Measurements from ENCODE around the gene MOB2.

MOB2 gene

GRCh38 chr11:1484695-1485503, 1.7 kb downstream of the MOB2 start:
- DNase-seq: no peak

GRCh38 chr11:1484061-1484671, 2.4 kb downstream of the MOB2 start:
- no peak for DNase-seq

GRCh38 chr11:1483445-1483961, 3.1 kb downstream of the MOB2 start:
- DNase-seq: no peak

- no peak for DNase-seq
Observed at GRCh38 chr11:1482581-1483444, 3.8 kb downstream of the MOB2 start.

GRCh38 chr11:1481861-1482441, 4.6 kb downstream of the MOB2 start:
- no peak for DNase-seq

- no peak for DNase-seq
Observed at GRCh38 chr11:1481483-1481825, 5.1 kb downstream of the MOB2 start.

GRCh38 chr11:1480555-1481482, 5.8 kb downstream of the MOB2 start:
- DNase-seq: no peak

- DNase-seq: no peak
Observed at GRCh38 chr11:1480191-1480554, 6.4 kb downstream of the MOB2 start.

GRCh38 chr11:1479678-1480118, 6.9 kb downstream of the MOB2 start:
- DNase-seq: no peak

GRCh38 chr11:1479006-1479677, 7.4 kb downstream of the MOB2 start:
- DNase-seq: no peak

GRCh38 chr11:1478544-1478943, 8.0 kb downstream of the MOB2 start:
- DNase-seq: no peak

- no peak for DNase-seq
Observed at GRCh38 chr11:1478011-1478410, 8.6 kb downstream of the MOB2 start.

GRCh38 chr11:1476940-1477736, 9.4 kb downstream of the MOB2 start:
- DNase-seq: no peak

GRCh38 chr11:1475841-1476240, 10.7 kb downstream of the MOB2 start:
- no peak for DNase-seq

GRCh38 chr11:1473786-1474185, 12.8 kb downstream of the MOB2 start:
- no peak for DNase-seq

- DNase-seq: no peak
Observed at GRCh38 chr11:1473011-1473628, 13.5 kb downstream of the MOB2 start.

- no peak for DNase-seq
Observed at GRCh38 chr11:1472180-1473005, 14.2 kb downstream of the MOB2 start.

- DNase-seq: no peak
Observed at GRCh38 chr11:1471736-1472135, 14.8 kb downstream of the MOB2 start.

Data from T-helper 9 cell (primary cell).